Measurements from ENCODE around the gene TST. TPM values are rescaled to one million over a fixed set of nuclear protein-coding genes. Genes with fewer than 3 reads are reported as not detected.

Gene TST
- polyA plus RNA-seq, 2 of the 4 experiments (the other 2 are of a cell fraction), result 43.2 to 50.1 TPM

DNA sequence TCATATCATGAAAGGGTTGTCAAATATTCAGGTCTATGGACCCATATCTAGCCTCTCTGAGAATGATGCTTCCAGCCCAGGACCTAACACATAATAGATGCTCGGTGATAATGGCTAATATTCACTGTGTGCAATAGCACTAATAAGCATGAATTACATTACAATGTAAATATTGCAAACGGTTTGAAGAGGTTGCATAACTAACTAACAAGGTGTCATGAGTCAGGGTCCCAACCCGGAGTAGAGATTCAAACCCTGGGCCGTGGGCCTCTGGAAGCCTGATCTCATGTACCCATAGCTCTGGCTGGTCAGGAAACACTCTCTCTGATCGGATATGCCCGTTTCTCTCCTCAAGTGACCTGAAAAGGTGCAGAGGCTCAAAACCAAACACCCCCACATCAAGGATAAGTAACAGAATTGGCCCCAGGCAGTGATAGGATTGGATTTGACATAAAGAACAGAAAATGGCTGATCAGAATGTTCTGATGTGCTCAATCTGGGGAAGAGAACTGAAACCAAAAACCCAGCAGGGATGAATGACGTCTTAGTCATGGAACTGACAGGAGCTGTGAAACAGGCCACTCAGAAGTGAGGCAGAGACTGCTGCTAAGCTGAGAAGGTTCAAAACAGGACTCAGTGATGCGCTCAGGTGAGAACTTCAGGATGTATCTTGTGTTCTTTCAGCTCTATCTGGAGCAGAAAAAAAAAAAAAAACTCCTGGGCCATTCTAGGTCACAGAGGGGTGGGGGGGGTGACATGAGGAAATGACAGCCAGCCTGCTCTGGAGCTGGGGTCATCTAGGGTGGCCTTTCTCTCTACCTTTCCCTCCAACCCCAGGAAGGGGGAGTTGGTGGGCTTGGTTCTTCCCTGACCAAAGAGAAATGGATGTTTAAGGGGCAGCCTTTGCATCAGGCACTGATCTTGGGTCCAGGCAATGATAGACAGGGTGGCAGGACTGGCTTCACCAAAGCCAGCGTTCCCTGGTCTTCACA is 25.7 kb upstream of the TST start:
- WGBS (ENCODE audit: missing lambda C conversion rate), result 46% methylated on average over 8 of the region's 9 CpGs
- TF ChIP-seq CEBPB (IDR thresholded peaks at IDR 0.05) (peak; percentile 29 to 58; a peak in 2 of 4 replicates), NR3C1 (IDR thresholded peaks at IDR 0.05) (no peak)
- no peak for FAIRE-seq
- peak in 1 of 2 experiments; percentile 5; a peak in 1 of 6 replicates for ATAC-seq
- ChIA-PET CTCF (interaction anchor here (0.6 to 9.0 kb wide), 36 partner anchors 8 to 502 kb away, joined by 3 to 142 read pairs (median 4); partner anchors contain the start of genes IFT27, MPST and TST), POLR2A (interaction anchor here (0.9 to 2.6 kb wide), 2 partner anchors 12 to 269 kb away, joined by 3 to 8 read pairs; partner anchors contain the start of gene IFT27)
- H3K27ac ChIP-seq, result peak overlapping the region; percentile 84 to 85
- peaks cover 51% of the 10 kb centered on the region for H3K4me1 ChIP-seq
- no peaks in the 10 kb centered on the region for H3K9me3 ChIP-seq
- H3K4me3 ChIP-seq, result no peak overlapping the region
- DNase-seq (ENCODE audit: low read depth in 1 of 2, low spot score in 1 of 2), result no peak
- H3K4me2 ChIP-seq, result peak overlapping the region; percentile 70

DNA sequence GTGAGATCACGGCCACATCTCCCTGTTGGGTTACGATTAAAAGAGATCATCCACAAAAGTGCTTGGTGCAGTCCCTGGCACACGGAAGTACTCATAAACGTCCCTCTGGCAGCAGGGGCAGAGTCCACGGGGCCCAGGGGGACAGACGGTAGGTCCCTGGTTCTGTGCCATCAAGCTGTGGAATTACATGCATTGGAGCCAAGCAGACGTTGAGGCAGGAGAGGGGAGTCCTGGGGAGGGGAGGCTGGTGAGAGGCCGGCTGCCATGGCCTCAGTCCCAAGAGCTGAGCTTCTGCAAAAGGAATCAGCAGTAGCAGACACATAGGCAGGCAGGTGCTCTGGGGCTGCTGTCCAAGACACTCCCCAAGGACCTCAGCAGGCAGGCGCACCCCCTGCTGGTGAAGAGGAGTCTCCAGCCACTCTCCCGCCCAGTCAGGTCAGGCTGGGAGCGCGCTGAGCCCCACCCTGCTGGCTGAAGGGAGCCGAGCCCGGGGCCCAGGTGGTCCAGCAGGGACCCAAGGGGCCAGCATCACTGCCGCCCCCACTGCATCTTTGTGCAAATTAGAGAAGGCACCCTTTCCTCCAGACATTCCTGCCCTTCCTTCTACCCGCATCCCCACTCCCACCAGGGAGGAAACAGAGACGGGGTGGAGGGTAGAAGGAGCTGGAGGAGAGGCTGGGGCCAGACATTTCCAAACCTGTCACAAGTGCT is 24.7 kb upstream of the TST start:
- H3K4me1 ChIP-seq, result peaks cover 51% of the 10 kb centered on the region
- TF ChIP-seq MAX (IDR thresholded peaks at IDR 0.05), result peak; percentile 55; the same call in 1 of the 2 replicates
- peak; percentile 70 to 72 for TF ChIP-seq RAD21 (conservative IDR thresholded peaks at IDR 0.05 in 1 of 2, IDR thresholded peaks at IDR 0.05 in 1 of 2)
- TF ChIP-seq, protein P1, sequence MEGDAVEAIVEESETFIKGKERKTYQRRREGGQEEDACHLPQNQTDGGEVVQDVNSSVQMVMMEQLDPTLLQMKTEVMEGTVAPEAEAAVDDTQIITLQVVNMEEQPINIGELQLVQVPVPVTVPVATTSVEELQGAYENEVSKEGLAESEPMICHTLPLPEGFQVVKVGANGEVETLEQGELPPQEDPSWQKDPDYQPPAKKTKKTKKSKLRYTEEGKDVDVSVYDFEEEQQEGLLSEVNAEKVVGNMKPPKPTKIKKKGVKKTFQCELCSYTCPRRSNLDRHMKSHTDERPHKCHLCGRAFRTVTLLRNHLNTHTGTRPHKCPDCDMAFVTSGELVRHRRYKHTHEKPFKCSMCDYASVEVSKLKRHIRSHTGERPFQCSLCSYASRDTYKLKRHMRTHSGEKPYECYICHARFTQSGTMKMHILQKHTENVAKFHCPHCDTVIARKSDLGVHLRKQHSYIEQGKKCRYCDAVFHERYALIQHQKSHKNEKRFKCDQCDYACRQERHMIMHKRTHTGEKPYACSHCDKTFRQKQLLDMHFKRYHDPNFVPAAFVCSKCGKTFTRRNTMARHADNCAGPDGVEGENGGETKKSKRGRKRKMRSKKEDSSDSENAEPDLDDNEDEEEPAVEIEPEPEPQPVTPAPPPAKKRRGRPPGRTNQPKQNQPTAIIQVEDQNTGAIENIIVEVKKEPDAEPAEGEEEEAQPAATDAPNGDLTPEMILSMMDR (IDR thresholded peaks at IDR 0.05), result peak; percentile 59; the same call in 2 of the 3 replicates
- TF ChIP-seq, protein P2, sequence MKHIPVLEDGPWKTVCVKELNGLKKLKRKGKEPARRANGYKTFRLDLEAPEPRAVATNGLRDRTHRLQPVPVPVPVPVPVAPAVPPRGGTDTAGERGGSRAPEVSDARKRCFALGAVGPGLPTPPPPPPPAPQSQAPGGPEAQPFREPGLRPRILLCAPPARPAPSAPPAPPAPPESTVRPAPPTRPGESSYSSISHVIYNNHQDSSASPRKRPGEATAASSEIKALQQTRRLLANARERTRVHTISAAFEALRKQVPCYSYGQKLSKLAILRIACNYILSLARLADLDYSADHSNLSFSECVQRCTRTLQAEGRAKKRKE (CRISPR knock-in tag; IDR thresholded peaks at IDR 0.05; ENCODE audit: low read depth), result no peak
- peak; percentile 68 for TF ChIP-seq SMC3 (IDR thresholded peaks at IDR 0.05)
- no peak for TF ChIP-seq PBX3 (IDR thresholded peaks at IDR 0.05)
- TF ChIP-seq FOSB (CRISPR knock-in tag; IDR thresholded peaks at IDR 0.05), result no peak
- no peak for TF ChIP-seq POLR2AphosphoS2 (conservative IDR thresholded peaks at IDR 0.05; ENCODE audit: low read length)
- no peak for TF ChIP-seq EHF (CRISPR knock-in tag; IDR thresholded peaks at IDR 0.05)
- TF ChIP-seq MAZ (IDR thresholded peaks at IDR 0.05; ENCODE audit: borderline replicate concordance, low read depth, low read length), result no peak
- 17% methylated on average over 12 of the region's 17 CpGs for WGBS (ENCODE audit: missing lambda C conversion rate)
- ATAC-seq, result peak; percentile 96 to 99
- no peak for FAIRE-seq
- H3K4me3 ChIP-seq, result no peak overlapping the region
- peak overlapping the region; percentile 70 for H3K4me2 ChIP-seq
- ChIA-PET POLR2A (interaction anchor here (2.6 kb wide), 1 partner anchor 11 kb away, joined by 8 read pairs; no protein-coding TSS in a partner anchor), CTCF (interaction anchor here (0.6 to 9.0 kb wide), 46 partner anchors 9 to 499 kb away, joined by 3 to 142 read pairs (median 4); partner anchors contain the start of genes IFT27, MPST and TST)
- peak; percentile 82 to 86 for DNase-seq (ENCODE audit: low read depth in 1 of 2, low spot score in 1 of 2)
- no peaks in the 10 kb centered on the region for H3K9me3 ChIP-seq
- peak overlapping the region; percentile 84 to 85 for H3K27ac ChIP-seq

DNA sequence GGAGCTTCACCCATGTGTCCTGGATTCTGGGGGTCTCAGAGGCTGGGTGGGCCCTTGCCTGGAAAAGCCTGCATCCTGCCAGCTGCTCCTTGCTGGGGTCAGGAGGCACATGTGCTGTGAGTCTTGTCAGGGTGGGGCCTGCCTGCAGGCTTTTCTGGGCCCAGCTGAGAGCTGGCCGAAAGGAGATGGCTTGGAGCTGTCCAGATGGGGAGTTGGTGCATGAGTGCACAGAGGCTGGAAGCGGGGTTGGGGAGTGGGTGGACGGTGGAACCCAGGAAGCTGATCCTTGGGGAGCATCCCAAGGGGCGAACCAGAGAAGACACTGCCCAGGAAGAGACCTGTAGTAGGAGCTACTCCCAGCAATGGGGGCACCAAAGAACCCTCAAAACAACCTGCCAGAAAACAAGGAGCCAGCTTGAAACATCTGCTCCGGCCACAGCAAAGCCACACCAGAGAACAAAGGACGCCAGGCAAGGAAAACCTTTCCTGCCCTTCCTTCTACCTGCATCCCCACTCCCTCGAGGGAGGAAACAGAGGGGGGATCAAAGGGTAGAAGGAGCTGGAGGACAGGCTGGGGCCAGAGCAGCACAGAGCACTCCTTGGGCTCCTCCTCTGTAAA is 24.1 kb upstream of the TST start:
- POLR2A ChIA-PET, result interaction anchor here (0.7 to 2.6 kb wide), 2 partner anchors 11 to 13 kb away, joined by 3 to 8 read pairs; no protein-coding TSS in a partner anchor
- peaks cover 51% of the 10 kb centered on the region for H3K4me1 ChIP-seq
- no peak for DNase-seq (ENCODE audit: low read depth in 1 of 2, low spot score in 1 of 2)
- H3K27ac ChIP-seq, result peak overlapping the region; percentile 84 to 85
- peak overlapping the region; percentile 70 for H3K4me2 ChIP-seq
- CTCF ChIA-PET, result interaction anchor here (0.6 to 9.0 kb wide), 34 partner anchors 10 to 499 kb away, joined by 3 to 142 read pairs (median 4); partner anchors contain the start of genes IFT27, MPST and TST
- 73% methylated on average over 7 of the region's 7 CpGs for WGBS (ENCODE audit: missing lambda C conversion rate)
- H3K9me3 ChIP-seq, result no peaks in the 10 kb centered on the region
- no peak for FAIRE-seq
- no peak for TF ChIP-seq RAD21 (conservative IDR thresholded peaks at IDR 0.05 in 1 of 2, IDR thresholded peaks at IDR 0.05 in 1 of 2)
- ATAC-seq, result no peak
- H3K4me3 ChIP-seq, result no peak overlapping the region
